Progenitor cell of endocrine pancreas (in vitro differentiated cells): ENCODE measurements around the gene SCAND1. TPM values are rescaled to one million over a fixed set of nuclear protein-coding genes. Genes with fewer than 3 reads are reported as not detected.

ENCODE experiments used
- DNase-seq: peaks from one replicate; pipeline ENCODE4 v3.0.0; 2021; ENCODE audit warnings: low spot score; ENCODE audit not compliant: unreplicated experiment
- H3K27ac Mint-ChIP-seq: 2 replicates; pipeline ENCODE4 v1.8.0; 2021; ENCODE audit warnings: mild to moderate bottlenecking, moderate library complexity, mixed read lengths
- H3K27me3 Mint-ChIP-seq: 2 replicates; pipeline ENCODE4 v1.8.0; 2021; ENCODE audit warnings: mixed read lengths
- H3K36me3 Mint-ChIP-seq: 2 replicates; pipeline ENCODE4 v1.8.0; 2022; ENCODE audit warnings: mixed read lengths; ENCODE audit not compliant: insufficient read depth
- H3K4me1 Mint-ChIP-seq: 2 replicates; pipeline ENCODE4 v1.8.0; 2021; ENCODE audit warnings: low read depth, mixed read lengths
- H3K4me3 Mint-ChIP-seq: 2 replicates; pipeline ENCODE4 v1.8.0; 2021; ENCODE audit warnings: low read depth, mild to moderate bottlenecking, moderate library complexity, mixed read lengths
- H3K9me3 Mint-ChIP-seq: 2 replicates; pipeline ENCODE4 v1.8.0; 2021; ENCODE audit warnings: low read depth, mixed read lengths
- CTCF ChIP-seq: fragments of 200-600 bp; sonication (generic); IDR thresholded peaks from one replicate; pipeline ENCODE4 v1.5.0; 2021; ENCODE audit warnings: antibody characterized with exemption, mild to moderate bottlenecking; ENCODE audit not compliant: unreplicated experiment
- total RNA-seq: library from RNA; stranded (reverse); gene quantifications from 2 replicates; pipeline ENCODE4 v1.2.1, GENCODE V29; 2021

Gene SCAND1
- total RNA-seq, 1 donor from 2014 or later: 73.5 TPM

GRCh38 chr20:35917077-35917476 lies 37.2 kb downstream of the SCAND1 start:
- H3K36me3 Mint-ChIP-seq: peaks cover 19% of the 10 kb centered on the region
- H3K27ac Mint-ChIP-seq: no peak overlapping the region
- H3K9me3 Mint-ChIP-seq: no peaks in the 10 kb centered on the region
- no peak overlapping the region for H3K4me3 Mint-ChIP-seq
- no peaks in the 10 kb centered on the region for H3K27me3 Mint-ChIP-seq
- no peak for DNase-seq
- no peak for TF ChIP-seq CTCF
- H3K4me1 Mint-ChIP-seq: no peaks in the 10 kb centered on the region

- TF ChIP-seq CTCF: no peak
- Mint-ChIP-seq H3K9me3 (no peaks in the 10 kb centered on the region), H3K4me1 (no peaks in the 10 kb centered on the region), H3K36me3 (peaks cover 18% of the 10 kb centered on the region), H3K4me3 (no peak overlapping the region), H3K27me3 (no peaks in the 10 kb centered on the region), H3K27ac (no peak overlapping the region)
- DNase-seq: no peak
Measured at GRCh38 chr20:35912881-35913280, 41.4 kb downstream of the SCAND1 start.

- TF ChIP-seq CTCF: no peak
- H3K36me3 Mint-ChIP-seq: peaks cover 14% of the 10 kb centered on the region
- H3K27ac Mint-ChIP-seq: no peak overlapping the region
- H3K9me3 Mint-ChIP-seq: no peaks in the 10 kb centered on the region
- no peaks in the 10 kb centered on the region for H3K4me1 Mint-ChIP-seq
- no peak for DNase-seq
- no peaks in the 10 kb centered on the region for H3K27me3 Mint-ChIP-seq
- no peak overlapping the region for H3K4me3 Mint-ChIP-seq
Measured at GRCh38 chr20:35910254-35910653, 44.0 kb downstream of the SCAND1 start.

GRCh38 chr20:35909796-35910195 lies 44.5 kb downstream of the SCAND1 start:
- no peaks in the 10 kb centered on the region for H3K9me3 Mint-ChIP-seq
- no peak for DNase-seq
- H3K27me3 Mint-ChIP-seq: no peaks in the 10 kb centered on the region
- no peak overlapping the region for H3K27ac Mint-ChIP-seq
- peaks cover 14% of the 10 kb centered on the region for H3K36me3 Mint-ChIP-seq
- H3K4me1 Mint-ChIP-seq: no peaks in the 10 kb centered on the region
- no peak for TF ChIP-seq CTCF
- H3K4me3 Mint-ChIP-seq: no peak overlapping the region

GRCh38 chr20:35909176-35909575 lies 45.1 kb downstream of the SCAND1 start:
- peaks cover 13% of the 10 kb centered on the region for H3K36me3 Mint-ChIP-seq
- TF ChIP-seq CTCF: no peak
- no peaks in the 10 kb centered on the region for H3K9me3 Mint-ChIP-seq
- H3K4me1 Mint-ChIP-seq: no peaks in the 10 kb centered on the region
- H3K27me3 Mint-ChIP-seq: no peaks in the 10 kb centered on the region
- H3K27ac Mint-ChIP-seq: no peak overlapping the region
- DNase-seq: no peak
- H3K4me3 Mint-ChIP-seq: no peak overlapping the region
